Measurements from ENCODE around the gene OTUB2. TPM values are rescaled to one million over a fixed set of nuclear protein-coding genes. Genes with fewer than 3 reads are reported as not detected.

Gene OTUB2
- total RNA-seq, 1 donor from 2014 or later: 1.9 TPM

DNA sequence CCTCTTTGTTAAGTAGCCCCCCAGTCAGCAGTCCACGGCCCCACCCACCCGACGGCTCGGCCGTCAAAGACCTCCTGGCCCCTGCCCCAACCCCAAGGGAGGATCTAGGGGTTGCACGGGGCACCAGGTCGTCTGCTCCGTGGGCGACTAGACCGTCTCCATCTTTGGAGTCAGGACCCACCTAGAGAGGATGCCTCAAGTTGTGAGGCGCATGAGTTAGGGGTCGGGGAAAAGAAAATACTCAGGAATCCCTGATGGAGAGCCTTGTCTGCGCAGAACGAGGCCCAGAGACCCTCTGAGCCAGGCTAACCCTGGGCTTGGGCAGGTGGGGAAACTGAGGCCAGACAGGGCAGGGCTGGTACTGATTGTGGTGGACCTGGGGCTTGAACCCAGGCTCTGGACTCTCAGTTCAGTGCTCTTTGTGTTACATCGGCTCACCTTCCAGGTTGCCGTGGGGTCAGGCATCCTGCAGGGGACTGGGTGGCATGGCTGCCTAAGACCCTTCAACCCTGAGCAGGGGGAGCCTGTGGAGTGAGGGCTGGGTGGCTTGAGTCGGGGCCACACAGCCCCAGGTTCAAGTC is 839 bp downstream of the OTUB2 start:
- Mint-ChIP-seq H3K27me3 (ENCODE audit: low read depth) (no peaks in the 10 kb centered on the region), H3K36me3 (ENCODE audit: low read depth) (no peaks in the 10 kb centered on the region), H3K4me1 (ENCODE audit: low read depth) (peaks cover 6% of the 10 kb centered on the region), H3K9me3 (ENCODE audit: low read depth) (no peaks in the 10 kb centered on the region), H3K27ac (ENCODE audit: unreplicated experiment) (no peak overlapping the region), H3K4me3 (ENCODE audit: unreplicated experiment) (peak overlapping the region; percentile 51)
- TF ChIP-seq, protein P1, sequence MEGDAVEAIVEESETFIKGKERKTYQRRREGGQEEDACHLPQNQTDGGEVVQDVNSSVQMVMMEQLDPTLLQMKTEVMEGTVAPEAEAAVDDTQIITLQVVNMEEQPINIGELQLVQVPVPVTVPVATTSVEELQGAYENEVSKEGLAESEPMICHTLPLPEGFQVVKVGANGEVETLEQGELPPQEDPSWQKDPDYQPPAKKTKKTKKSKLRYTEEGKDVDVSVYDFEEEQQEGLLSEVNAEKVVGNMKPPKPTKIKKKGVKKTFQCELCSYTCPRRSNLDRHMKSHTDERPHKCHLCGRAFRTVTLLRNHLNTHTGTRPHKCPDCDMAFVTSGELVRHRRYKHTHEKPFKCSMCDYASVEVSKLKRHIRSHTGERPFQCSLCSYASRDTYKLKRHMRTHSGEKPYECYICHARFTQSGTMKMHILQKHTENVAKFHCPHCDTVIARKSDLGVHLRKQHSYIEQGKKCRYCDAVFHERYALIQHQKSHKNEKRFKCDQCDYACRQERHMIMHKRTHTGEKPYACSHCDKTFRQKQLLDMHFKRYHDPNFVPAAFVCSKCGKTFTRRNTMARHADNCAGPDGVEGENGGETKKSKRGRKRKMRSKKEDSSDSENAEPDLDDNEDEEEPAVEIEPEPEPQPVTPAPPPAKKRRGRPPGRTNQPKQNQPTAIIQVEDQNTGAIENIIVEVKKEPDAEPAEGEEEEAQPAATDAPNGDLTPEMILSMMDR (IDR thresholded peaks at IDR 0.05): no peak
- DNase-seq (ENCODE audit: low spot score): no peak

DNA sequence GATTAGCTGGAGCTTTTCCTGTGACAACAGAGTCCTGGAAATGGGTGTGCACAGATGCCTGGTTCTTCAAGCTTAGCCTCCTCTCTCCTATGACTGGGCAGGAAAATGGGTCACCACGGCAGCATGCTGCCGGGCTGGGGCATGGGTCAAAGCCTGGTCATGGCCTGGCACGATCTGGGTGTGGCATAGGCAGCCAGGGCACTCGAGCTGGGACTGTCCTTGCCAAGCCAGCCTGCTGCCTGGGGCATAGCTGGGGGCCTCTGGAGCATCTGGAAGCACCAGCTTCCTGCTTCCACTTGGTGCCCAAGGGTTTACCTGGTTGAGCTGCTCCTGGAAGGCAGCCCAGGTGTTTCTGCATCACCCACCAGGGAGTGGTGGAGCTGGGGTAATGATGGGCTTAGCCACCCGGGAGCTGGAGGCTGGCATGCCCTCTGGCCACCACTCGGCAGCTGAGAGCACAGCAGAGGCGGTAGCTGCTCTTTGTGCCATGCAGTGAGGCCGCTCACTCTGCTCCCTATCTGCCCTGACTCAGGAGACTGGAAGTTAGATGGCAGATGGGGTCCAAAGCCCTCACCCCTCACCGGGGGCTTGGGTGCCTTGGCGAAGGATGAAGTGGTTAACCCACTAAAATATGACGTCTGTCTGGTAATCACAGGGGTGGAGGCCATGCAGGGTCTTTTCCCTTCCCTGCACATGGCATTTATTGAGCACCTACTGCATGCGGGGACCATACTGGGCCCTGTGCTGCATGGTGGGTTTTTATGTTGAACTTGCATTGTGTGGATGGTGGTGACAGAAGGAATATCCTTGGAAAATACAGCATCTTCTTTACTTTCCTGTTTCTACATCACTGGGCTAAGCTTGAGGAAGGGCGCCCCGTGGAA is 1.7 kb downstream of the OTUB2 start:
- no peak overlapping the region for H3K27ac Mint-ChIP-seq (ENCODE audit: unreplicated experiment)
- TF ChIP-seq, protein P1 (IDR thresholded peaks at IDR 0.05): no peak
- H3K4me1 Mint-ChIP-seq (ENCODE audit: low read depth): peaks cover 6% of the 10 kb centered on the region
- H3K9me3 Mint-ChIP-seq (ENCODE audit: low read depth): no peaks in the 10 kb centered on the region
- H3K27me3 Mint-ChIP-seq (ENCODE audit: low read depth): no peaks in the 10 kb centered on the region
- H3K36me3 Mint-ChIP-seq (ENCODE audit: low read depth): no peaks in the 10 kb centered on the region
- H3K4me3 Mint-ChIP-seq (ENCODE audit: unreplicated experiment): peak overlapping the region; percentile 23
- no peak for DNase-seq (ENCODE audit: low spot score)

DNA sequence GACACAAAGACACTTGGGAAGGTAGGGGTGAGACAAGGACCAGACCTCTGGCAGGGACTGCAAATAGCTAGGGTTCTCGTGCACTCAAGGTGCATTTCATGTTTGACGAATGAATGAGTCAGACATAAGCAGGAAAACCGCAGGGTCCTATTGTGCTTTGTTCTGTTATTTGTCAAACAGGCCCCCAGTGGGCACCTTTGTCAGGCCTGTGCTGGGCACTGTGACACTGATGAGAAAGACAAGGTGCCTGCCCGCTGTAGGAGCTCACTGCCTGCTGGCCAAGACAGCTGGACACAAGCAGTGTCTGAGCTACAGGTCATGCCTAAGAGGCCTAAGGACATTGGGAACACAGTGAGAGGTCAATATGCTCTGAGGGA is 2.3 kb downstream of the OTUB2 start:
- TF ChIP-seq, protein P1 (IDR thresholded peaks at IDR 0.05): no peak
- Mint-ChIP-seq H3K9me3 (ENCODE audit: low read depth) (no peaks in the 10 kb centered on the region), H3K36me3 (ENCODE audit: low read depth) (no peaks in the 10 kb centered on the region), H3K4me3 (ENCODE audit: unreplicated experiment) (no peak overlapping the region), H3K27ac (ENCODE audit: unreplicated experiment) (no peak overlapping the region), H3K4me1 (ENCODE audit: low read depth) (peaks cover 6% of the 10 kb centered on the region), H3K27me3 (ENCODE audit: low read depth) (no peaks in the 10 kb centered on the region)
- no peak for DNase-seq (ENCODE audit: low spot score)

DNA sequence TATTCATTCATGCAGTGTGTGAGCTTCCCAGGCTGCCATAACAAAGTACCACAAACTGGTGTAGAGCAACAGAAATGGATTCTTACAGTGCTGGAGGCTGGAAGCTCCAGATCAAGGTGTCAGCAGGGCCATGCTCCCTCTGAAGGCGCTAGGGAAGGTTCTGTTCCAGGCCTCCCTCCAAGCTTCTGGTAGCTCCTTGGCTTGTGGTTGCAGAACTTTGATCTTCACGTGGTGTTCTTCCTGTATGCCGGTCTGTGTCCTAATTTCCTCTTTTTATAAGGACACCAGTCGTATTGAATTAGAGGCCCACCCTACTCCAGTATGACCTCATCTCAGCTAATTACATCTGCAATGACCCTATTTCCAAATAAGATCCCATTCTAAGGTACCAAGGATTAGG is 3.1 kb downstream of the OTUB2 start:
- Mint-ChIP-seq H3K36me3 (ENCODE audit: low read depth) (no peaks in the 10 kb centered on the region), H3K27me3 (ENCODE audit: low read depth) (no peaks in the 10 kb centered on the region), H3K27ac (ENCODE audit: unreplicated experiment) (no peak overlapping the region), H3K4me1 (ENCODE audit: low read depth) (peaks cover 6% of the 10 kb centered on the region), H3K4me3 (ENCODE audit: unreplicated experiment) (no peak overlapping the region), H3K9me3 (ENCODE audit: low read depth) (no peaks in the 10 kb centered on the region)
- no peak for DNase-seq (ENCODE audit: low spot score)
- TF ChIP-seq, protein P1 (IDR thresholded peaks at IDR 0.05): no peak

DNA sequence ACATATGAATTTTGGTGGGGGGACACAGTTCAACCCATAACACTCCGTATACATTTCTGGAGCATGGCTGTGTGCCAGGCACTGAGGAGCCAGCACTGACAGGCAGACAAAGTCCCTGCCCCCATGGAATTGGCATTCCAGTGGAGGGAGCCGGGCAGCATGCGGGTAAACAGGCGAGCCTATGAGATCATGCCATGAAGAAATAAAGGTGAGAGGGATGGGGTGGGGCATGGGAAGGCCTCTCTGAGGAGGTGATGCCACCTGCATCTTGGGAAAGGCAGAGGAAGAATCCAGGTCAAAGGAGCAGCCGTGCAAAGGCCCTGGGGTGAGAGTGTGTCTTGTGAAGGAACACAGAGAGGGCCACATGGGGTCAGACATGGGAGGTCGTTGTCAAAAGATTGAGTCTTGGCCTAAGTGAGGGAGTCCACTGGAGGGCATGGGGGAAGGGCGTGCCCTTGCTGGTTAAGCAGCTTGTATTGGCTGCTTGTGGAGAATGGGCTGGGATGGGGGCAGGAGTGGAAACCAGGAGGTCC is 3.6 kb downstream of the OTUB2 start:
- Mint-ChIP-seq H3K9me3 (ENCODE audit: low read depth) (no peaks in the 10 kb centered on the region), H3K4me3 (ENCODE audit: unreplicated experiment) (no peak overlapping the region), H3K36me3 (ENCODE audit: low read depth) (no peaks in the 10 kb centered on the region), H3K27ac (ENCODE audit: unreplicated experiment) (no peak overlapping the region), H3K27me3 (ENCODE audit: low read depth) (no peaks in the 10 kb centered on the region), H3K4me1 (ENCODE audit: low read depth) (peaks cover 6% of the 10 kb centered on the region)
- TF ChIP-seq, protein P1 (IDR thresholded peaks at IDR 0.05): no peak
- DNase-seq (ENCODE audit: low spot score): no peak
